ENCODE measurements around the gene TGFA. TPM values are rescaled to one million over a fixed set of nuclear protein-coding genes. Genes with fewer than 3 reads are reported as not detected.

The TGFA gene
- total and polyA plus RNA-seq, 8 donors: 0.89 to 16.0 (median 3.7) TPM; not detected in 1

- no peaks in the 10 kb centered on the region for H3K9me3 ChIP-seq
- peaks cover 0 to 34% (median 19%) of the 10 kb centered on the region in 4 donors for H3K36me3 ChIP-seq
- TF ChIP-seq POLR2AphosphoS5 (IDR thresholded peaks at IDR 0.05) (no peak), CTCF (IDR thresholded peaks at IDR 0.05) (no peak), POLR2A (IDR thresholded peaks at IDR 0.05) (no peak), EP300 (IDR thresholded peaks at IDR 0.05) (no peak)
- H3K4me3 ChIP-seq: no peak overlapping the region
- WGBS, 5 donors: 72 to 86% (median 78%) methylated on average over 4 of the region's 4 CpGs
- H3K4me1 ChIP-seq: no peaks in the 10 kb centered on the region
- no peak for DNase-seq
- intact Hi-C loops (cut with DNase I; ENCODE audit: low total_unique reads): no loop called here
- no peak overlapping the region for H3K27ac ChIP-seq
- no peaks in the 10 kb centered on the region for H3K27me3 ChIP-seq
Measured at GRCh38 chr2:70448041-70448440, 105.6 kb downstream of the TGFA start.

- Histone ChIP-seq H3K27me3 (no peaks in the 10 kb centered on the region), H3K4me1 (no peaks in the 10 kb centered on the region), H3K9me3 (peaks cover 0 to 4% (median 0%) of the 10 kb centered on the region in 4 donors), H3K36me3 (peaks cover 0 to 5% (median 0%) of the 10 kb centered on the region in 4 donors), H3K27ac (no peak overlapping the region), H3K4me3 (no peak overlapping the region)
- intact Hi-C loops (cut with DNase I; ENCODE audit: low total_unique reads): no loop called here
- WGBS, 5 donors: 64 to 81% (median 78%) methylated on average over 1 of the region's 1 CpG
- no peak for DNase-seq
- TF ChIP-seq POLR2A (IDR thresholded peaks at IDR 0.05) (no peak), CTCF (IDR thresholded peaks at IDR 0.05) (no peak), EP300 (IDR thresholded peaks at IDR 0.05) (no peak), POLR2AphosphoS5 (IDR thresholded peaks at IDR 0.05) (no peak)
Measured at GRCh38 chr2:70443726-70444125, 109.9 kb downstream of the TGFA start.

- Histone ChIP-seq H3K4me3 (no peak overlapping the region), H3K9me3 (peaks cover 0 to 4% (median 0%) of the 10 kb centered on the region in 4 donors), H3K27ac (no peak overlapping the region), H3K36me3 (peaks cover 0 to 4% (median 0%) of the 10 kb centered on the region in 4 donors), H3K4me1 (no peaks in the 10 kb centered on the region), H3K27me3 (no peaks in the 10 kb centered on the region)
- no peak for DNase-seq
- 80 to 90% (median 85%) methylated on average over 2 of the region's 2 CpGs for WGBS, 5 donors
- no peak for TF ChIP-seq POLR2AphosphoS5 (IDR thresholded peaks at IDR 0.05)
- TF ChIP-seq POLR2A (IDR thresholded peaks at IDR 0.05): no peak
- no peak for TF ChIP-seq EP300 (IDR thresholded peaks at IDR 0.05)
- no peak for TF ChIP-seq CTCF (IDR thresholded peaks at IDR 0.05)
- intact Hi-C loops (cut with DNase I; ENCODE audit: low total_unique reads): no loop called here
Measured at GRCh38 chr2:70443078-70443465, 110.6 kb downstream of the TGFA start.

GRCh38 chr2:70442301-70443077 lies 111.1 kb downstream of the TGFA start:
- Histone ChIP-seq H3K27ac (no peak overlapping the region), H3K36me3 (no peaks in the 10 kb centered on the region), H3K27me3 (no peaks in the 10 kb centered on the region), H3K4me1 (no peaks in the 10 kb centered on the region), H3K4me3 (no peak overlapping the region), H3K9me3 (peaks cover 0 to 4% (median 0%) of the 10 kb centered on the region in 4 donors)
- DNase-seq: no peak
- TF ChIP-seq EP300 (IDR thresholded peaks at IDR 0.05): no peak
- WGBS, 5 donors: 86 to 94% (median 90%) methylated on average over 8 of the region's 8 CpGs
- intact Hi-C loops (cut with DNase I; ENCODE audit: low total_unique reads): no loop called here

GRCh38 chr2:70440621-70441020 lies 113.0 kb downstream of the TGFA start:
- TF ChIP-seq POLR2A (IDR thresholded peaks at IDR 0.05): no peak
- peak in 1 of 2 donors; percentile 32 for DNase-seq
- H3K4me3 ChIP-seq: no peak overlapping the region
- H3K36me3 ChIP-seq: no peaks in the 10 kb centered on the region
- H3K4me1 ChIP-seq: no peaks in the 10 kb centered on the region
- no peak overlapping the region for H3K27ac ChIP-seq
- intact Hi-C loops (cut with DNase I; ENCODE audit: low total_unique reads): no loop called here
- no peaks in the 10 kb centered on the region for H3K27me3 ChIP-seq
- peaks cover 0 to 4% (median 0%) of the 10 kb centered on the region in 4 donors for H3K9me3 ChIP-seq
